K562 (cell line): ENCODE data around the gene CBX4. TPM values are rescaled to one million over a fixed set of nuclear protein-coding genes. Genes with fewer than 3 reads are reported as not detected.

ENCODE experiments used
- ATAC-seq: fragments of 200-7000 bp; cut with Tn5 transposase; 3 replicates; pipeline ENCODE4 v1.9.1; 2020; ENCODE audit warnings: moderate library complexity
- BruUV-seq: library from RNA; stranded (reverse); fragments of 400-500 nt; replicated peaks from 2 replicates; lab custom pipeline; 2021; lab: Mats Ljungman, UMichigan
- CTCF ChIA-PET: fragments of 300-600 bp; formaldehyde crosslinking; extraction: SDS; loops from one replicate; lab custom pipeline; 2021; ENCODE audit warnings: low intra/inter-chr PET ratio; lab: Yijun Ruan, JAX
- POLR2A ChIA-PET: fragments of 300-600, 350-650 bp; sonication (Branson Sonifier 250); formaldehyde crosslinking; extraction: SDS; loops from one replicate; lab custom pipeline; 2021; ENCODE audit warnings: antibody characterized with exemption, inconsistent platforms; lab: Yijun Ruan, JAX
- DNase-seq, 4 experiments: peaks; one replicate each; pipeline versions ENCODE4 v3.0.0 to v3.0.0-alpha.2; 2011 to 2018; ENCODE audit warnings: low spot score in 3 of 4, mixed read lengths in 3 of 4; ENCODE audit errors: extremely low read depth in 1 of 4
- FAIRE-seq: peaks from 2 replicates; lab custom pipeline; 2011; peaks lifted over from hg19 to GRCh38; lab: Jason Lieb, UNC
- H2AFZ ChIP-seq: 2 replicates; pipeline ENCODE4 v1.6.0; 2011; ENCODE audit warnings: low read depth, low read length, control low read depth, inconsistent platforms
- H3K27ac ChIP-seq: fragments of 200-600 bp; 3 replicates; pipeline ENCODE4 v1.8.0; 2011; ENCODE audit warnings: low read depth, mild to moderate bottlenecking, control low read depth, inconsistent platforms, low read length, moderate library complexity, mixed read lengths; ENCODE audit errors: extremely low read depth
- H3K27me3 ChIP-seq, 2 experiments: fragments of 300-600 bp in 1 of 2; 2 replicates in 1 of 2; 3 replicates in 1 of 2; pipeline versions ENCODE4 v1.6.0 to v1.8.0; 2011; ENCODE audit warnings: inconsistent platforms in 2 of 2, low read length in 2 of 2, mild to moderate bottlenecking in 1 of 2, mixed read lengths in 1 of 2, moderate library complexity in 1 of 2; ENCODE audit not compliant: control insufficient read depth in 2 of 2, insufficient read depth in 2 of 2
- H3K36me3 ChIP-seq: fragments of 300-600 bp; 3 replicates; pipeline ENCODE4 v1.8.0; 2011; ENCODE audit warnings: mild to moderate bottlenecking, low read length, inconsistent platforms; ENCODE audit not compliant: control insufficient read depth, insufficient read depth
- H3K4me1 ChIP-seq, 2 experiments: fragments of 200-600 bp in 1 of 2; replicated peaks in 1 of 2; 2 replicates in 1 of 2; 3 replicates in 1 of 2; pipeline versions ENCODE4 v1.5.1 to v1.8.0; 2011; ENCODE audit warnings: inconsistent platforms in 2 of 2, low read length in 2 of 2, mild to moderate bottlenecking in 1 of 2, mixed read lengths in 1 of 2, moderate library complexity in 1 of 2; ENCODE audit not compliant: control insufficient read depth in 2 of 2, insufficient read depth in 2 of 2
- H3K4me2 ChIP-seq: 2 replicates; pipeline ENCODE4 v1.6.1; 2011; ENCODE audit warnings: low read length, control low read depth, inconsistent platforms, mixed read lengths; ENCODE audit not compliant: insufficient read depth
- H3K4me3 ChIP-seq: fragments of 200-600 bp; sonication (generic), shearing (Covaris generic); 2 replicates; pipeline ENCODE4 v1.5.1; 2016; ENCODE audit warnings: control low read depth, inconsistent platforms
- H3K79me2 ChIP-seq: fragments of 200-600 bp; 3 replicates; pipeline ENCODE4 v1.8.0; 2011; ENCODE audit warnings: low read length, inconsistent platforms; ENCODE audit not compliant: control insufficient read depth, insufficient read depth
- H3K9ac ChIP-seq, 2 experiments: 2 replicates each; pipeline versions ENCODE4 v1.6.0 to v1.6.1; 2011; ENCODE audit warnings: low read depth in 2 of 2, low read length in 2 of 2, control low read depth in 1 of 2, inconsistent platforms in 1 of 2, mild to moderate bottlenecking in 1 of 2, mixed read lengths in 1 of 2; ENCODE audit not compliant: insufficient read depth in 1 of 2
- H3K9me1 ChIP-seq: one replicate; pipeline ENCODE4 v1.6.0; 2011; ENCODE audit warnings: inconsistent platforms, mild to moderate bottlenecking, low read length, moderate library complexity; ENCODE audit not compliant: control insufficient read depth, insufficient read depth
- H3K9me3 ChIP-seq: replicated peaks from 2 replicates; pipeline ENCODE4 v1.5.1; 2011; ENCODE audit warnings: low read depth, low read length, inconsistent platforms; ENCODE audit not compliant: control insufficient read depth, insufficient read depth
- H4K20me1 ChIP-seq: replicated peaks from 2 replicates; pipeline ENCODE4 v1.6.1; 2011; ENCODE audit warnings: low read length, inconsistent platforms, mixed read lengths; ENCODE audit not compliant: control insufficient read depth, insufficient read depth
- CREM ChIP-seq: IDR thresholded peaks from 2 replicates; pipeline ENCODE4 v1.6.1; 2014; ENCODE audit warnings: antibody characterized with exemption, low read depth
- DDX20 ChIP-seq: fragments of 450-650 bp; IDR thresholded peaks from 2 replicates; pipeline ENCODE4 v1.6.1; 2016; ENCODE audit warnings: missing genetic modification characterization, low read depth, mild to moderate bottlenecking, missing compliant biosample characterization, moderate library complexity
- EZH2 ChIP-seq: IDR thresholded peaks from 2 replicates; pipeline ENCODE4 v1.6.1; 2012; ENCODE audit warnings: low read depth, mild to moderate bottlenecking, inconsistent platforms, low read length, borderline replicate concordance
- GABPB2 ChIP-seq: fragments of 250-450 bp; sonication (Bioruptor Pico); conservative IDR thresholded peaks from 2 replicates; pipeline ENCODE4 v1.5.1; 2021; ENCODE audit warnings: mild to moderate bottlenecking
- HMGN3 ChIP-seq: IDR thresholded peaks from 2 replicates; pipeline ENCODE4 v1.6.1; 2011; ENCODE audit warnings: borderline replicate concordance, low read depth, mild to moderate bottlenecking, mixed read lengths, low read length; ENCODE audit not compliant: insufficient read length; ENCODE audit errors: extremely low read depth
- MXD1 ChIP-seq: fragments of 250-450 bp; sonication (Bioruptor Pico); IDR thresholded peaks from 2 replicates; pipeline ENCODE4 v1.8.0; 2021; ENCODE audit warnings: borderline replicate concordance, mild to moderate bottlenecking, moderate library complexity; ENCODE audit not compliant: poor library complexity, severe bottlenecking
- NELFE ChIP-seq: IDR thresholded peaks from 2 replicates; pipeline ENCODE4 v1.6.1; 2011; ENCODE audit warnings: mild to moderate bottlenecking; ENCODE audit not compliant: insufficient read depth, insufficient read length
- OTX1 ChIP-seq: fragments of 450-650 bp; formaldehyde crosslinking; IDR thresholded peaks from 2 replicates; pipeline ENCODE4 v1.4.0; 2022; ENCODE audit warnings: mild to moderate bottlenecking
- POLR2G ChIP-seq: fragments of 200-400 bp; formaldehyde crosslinking; IDR thresholded peaks from 2 replicates; pipeline ENCODE4 v1.6.1; 2017; ENCODE audit warnings: low read depth, mild to moderate bottlenecking, antibody characterized with exemption, low read length, moderate library complexity
- RBM17 ChIP-seq: fragments of 200-400 bp; formaldehyde crosslinking; IDR thresholded peaks from 2 replicates; pipeline ENCODE4 v1.6.1; 2017; ENCODE audit warnings: low read depth, mild to moderate bottlenecking, low read length, borderline replicate concordance
- SMAD4 ChIP-seq: fragments of 250-450 bp; sonication (Bioruptor Pico); conservative IDR thresholded peaks from 2 replicates; pipeline ENCODE4 v1.8.0; 2021; ENCODE audit warnings: inconsistent platforms, mild to moderate bottlenecking, moderate library complexity
- SNAPC5 ChIP-seq: fragments of 250-450 bp; sonication (Bioruptor Pico); IDR thresholded peaks from 2 replicates; pipeline ENCODE4 v1.8.0; 2021; ENCODE audit warnings: moderate library complexity, mild to moderate bottlenecking, inconsistent platforms
- ZBTB33 ChIP-seq: sonication (generic); formaldehyde crosslinking; IDR thresholded peaks from 2 replicates; pipeline ENCODE4 v1.8.1; 2023; ENCODE audit warnings: mild to moderate bottlenecking, missing genetic modification reagents
- ZNF384 ChIP-seq: IDR thresholded peaks from 2 replicates; pipeline ENCODE4 v1.6.1; 2012; ENCODE audit warnings: low read depth, low read length, improper control_type of control experiment
- WGBS: fragments of 100-300 bp; shearing (Covaris generic); methylation state at CpG from one replicate; pipeline ENCODE4 v1.1.6; 2016; ENCODE audit warnings: low coverage, mixed read lengths; ENCODE audit not compliant: insufficient coverage; ENCODE audit errors: missing lambda C conversion rate; 5-methylcytosine and 5-hydroxymethylcytosine counted together
- in situ Hi-C: fragments of 300-500 bp; cut with MboI; formaldehyde crosslinking; loops from 4 replicates; pipeline ENCODE4 v1.15.0; 2018; ENCODE audit warnings: inconsistent platforms, mixed read lengths
- intact Hi-C: fragments of 100-400 bp; cut with micrococcal nuclease; formaldehyde crosslinking; loops from 2 replicates; pipeline ENCODE4 v1.14.2; 2022
- polyA plus RNA-seq, 8 experiments: library from polyadenylated mRNA; depleted of rRNA in 4 of 8; stranded (reverse) in 5 of 8; unstranded in 3 of 8; fragments of >200 nt; fragmentation: Nextera tagmentation in 2 of 8; fragmentation: Illumina TruSeq in 1 of 8; extraction: Ambion mirVana in 2 of 8; extraction: Trizol in 1 of 8; gene quantifications; 2 replicates each; pipeline versions ENCODE4 v1.2.1 to v1.2.3, GENCODE V29; 2011 to 2014; ENCODE audit warnings: inconsistent platforms in 1 of 8, missing spikeins in 1 of 8
- total RNA-seq, 7 experiments: library from RNA; depleted of rRNA in 6 of 7; stranded (reverse); fragments of >200 nt in 6 of 7; fragmentation: Illumina TruSeq in 2 of 7; extraction: Trizol in 2 of 7; gene quantifications; 2 replicates each; pipeline versions ENCODE4 v1.2.1 to v1.2.3, GENCODE V29; 2011 to 2021; ENCODE audit warnings: low replicate concordance in 1 of 7
- TF ChIP-seq, protein P1 (sequence below): sonication (generic); formaldehyde crosslinking; IDR thresholded peaks from 2 replicates; pipeline ENCODE4 v1.8.0; 2022; ENCODE audit warnings: mild to moderate bottlenecking, low read depth, missing genetic modification reagents
- TF ChIP-seq, protein P2 (sequence below): fragments of 250-450 bp; sonication (Bioruptor Pico); IDR thresholded peaks from 2 replicates; pipeline ENCODE4 v1.8.0; 2022; ENCODE audit warnings: moderate library complexity, mild to moderate bottlenecking, inconsistent platforms

Gene CBX4
- total and polyA plus RNA-seq, 9 of the 15 experiments (the other 6 are each of a cell fraction or from before 2014, with no cell fraction given), result 0.98 to 50.5 (median 10.0) TPM

DNA sequence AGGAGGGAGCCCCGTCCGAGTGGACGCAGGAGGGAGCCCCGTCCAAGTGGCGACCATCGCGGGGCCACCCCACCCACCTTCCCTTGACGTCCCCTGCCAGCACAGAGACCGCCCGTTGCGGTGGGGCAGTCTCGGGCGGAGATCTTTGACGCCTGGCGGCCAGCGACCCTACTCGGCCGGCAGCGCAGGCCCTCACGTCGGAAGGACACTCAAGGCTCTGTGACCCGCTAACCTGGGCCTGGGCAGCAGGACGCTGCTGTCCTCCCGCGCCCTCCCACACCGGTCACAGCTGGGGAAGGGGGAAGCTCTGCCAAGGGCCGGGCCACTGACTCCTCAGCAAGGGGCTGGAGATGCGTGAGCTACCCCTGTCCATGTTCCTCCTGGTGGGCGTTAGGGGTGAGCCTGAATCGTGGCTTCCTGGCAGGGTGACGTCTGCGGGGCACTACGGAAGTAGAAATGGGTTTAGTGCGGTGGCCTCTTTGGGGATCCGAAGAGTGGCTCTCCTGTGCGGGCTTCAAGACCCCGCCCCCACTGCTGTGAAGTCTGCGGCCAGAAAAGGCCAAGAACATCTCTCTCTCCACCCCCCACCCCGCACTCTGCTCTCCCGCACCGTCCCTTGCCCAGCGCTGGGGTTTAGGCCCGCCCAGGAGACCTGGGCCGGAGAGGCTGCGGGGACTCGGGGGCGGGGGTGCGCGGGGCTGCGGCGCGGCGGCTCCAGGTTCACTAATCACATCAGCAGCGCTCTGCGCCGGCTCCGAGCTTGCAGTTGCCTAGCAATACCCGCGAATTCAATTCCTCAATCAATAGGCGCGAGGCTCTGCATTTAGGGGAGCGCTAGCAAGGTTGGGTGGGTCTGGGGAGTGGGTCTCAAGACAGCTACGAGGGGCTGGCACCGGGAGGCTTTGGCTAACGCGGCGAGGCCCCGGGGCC lies 48.2 kb downstream of the CBX4 start:
- H2AFZ ChIP-seq, result no peak overlapping the region
- H3K4me1 ChIP-seq, result peaks cover 7 to 52% of the 10 kb centered on the region in 2 experiments
- CTCF ChIA-PET, result interaction anchor here (1.0 to 2.3 kb wide), 4 partner anchors 43 to 179 kb away, joined by 3 to 18 read pairs (median 12); no protein-coding TSS in a partner anchor
- peaks cover 20% of the 10 kb centered on the region; the same call in 2 of the 3 replicates for H3K36me3 ChIP-seq
- intact Hi-C loops, result loop anchor here (1.0 kb wide), 1 partner anchor 125 kb away; no protein-coding TSS in a partner anchor
- BruUV-seq, result no TSS peak
- ATAC-seq, result no peak
- H3K9ac ChIP-seq, result no peak overlapping the region
- no peaks in the 10 kb centered on the region for H4K20me1 ChIP-seq
- no peaks in the 10 kb centered on the region for H3K9me1 ChIP-seq
- H3K27me3 ChIP-seq, result no peaks in the 10 kb centered on the region
- no peak overlapping the region for H3K4me3 ChIP-seq
- no peak for FAIRE-seq
- no peaks in the 10 kb centered on the region for H3K9me3 ChIP-seq
- in situ Hi-C loops, result loop anchor here (5.0 kb wide), 1 partner anchor 44 kb away; no protein-coding TSS in a partner anchor
- DNase-seq, result no peak
- POLR2A ChIA-PET, result interaction anchor here (0.7 to 1.8 kb wide), 2 partner anchors 46 to 154 kb away, joined by 3 to 10 read pairs; no protein-coding TSS in a partner anchor
- H3K27ac ChIP-seq, result no peak overlapping the region
- WGBS, result 91% methylated on average over 13 of the region's 68 CpGs
- no peak overlapping the region for H3K4me2 ChIP-seq
- peaks cover 12% of the 10 kb centered on the region for H3K79me2 ChIP-seq
- TF ChIP-seq MXD1 (no peak), OTX1 (CRISPR knock-in tag) (no peak), SMAD4 (CRISPR knock-in tag) (no peak), NELFE (no peak), ZBTB33 (CRISPR knock-in tag) (peak; percentile 84), DDX20 (tag) (no peak), GABPB2 (CRISPR knock-in tag) (no peak), SNAPC5 (CRISPR knock-in tag) (no peak), HMGN3 (peak; percentile 10), ZNF384 (no peak), EZH2 (no peak), POLR2G (peak; percentile 39), RBM17 (no peak), CREM (no peak)
- TF ChIP-seq, protein P1, sequence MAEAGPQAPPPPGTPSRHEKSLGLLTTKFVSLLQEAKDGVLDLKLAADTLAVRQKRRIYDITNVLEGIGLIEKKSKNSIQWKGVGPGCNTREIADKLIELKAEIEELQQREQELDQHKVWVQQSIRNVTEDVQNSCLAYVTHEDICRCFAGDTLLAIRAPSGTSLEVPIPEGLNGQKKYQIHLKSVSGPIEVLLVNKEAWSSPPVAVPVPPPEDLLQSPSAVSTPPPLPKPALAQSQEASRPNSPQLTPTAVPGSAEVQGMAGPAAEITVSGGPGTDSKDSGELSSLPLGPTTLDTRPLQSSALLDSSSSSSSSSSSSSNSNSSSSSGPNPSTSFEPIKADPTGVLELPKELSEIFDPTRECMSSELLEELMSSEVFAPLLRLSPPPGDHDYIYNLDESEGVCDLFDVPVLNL (CRISPR knock-in tag), result no peak
- TF ChIP-seq, protein P2, sequence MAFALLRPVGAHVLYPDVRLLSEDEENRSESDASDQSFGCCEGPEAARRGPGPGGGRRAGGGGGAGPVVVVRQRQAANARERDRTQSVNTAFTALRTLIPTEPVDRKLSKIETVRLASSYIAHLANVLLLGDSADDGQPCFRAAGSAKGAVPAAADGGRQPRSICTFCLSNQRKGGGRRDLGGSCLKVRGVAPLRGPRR, result no peak
